Measurements from ENCODE around the gene AQP2.

DNA sequence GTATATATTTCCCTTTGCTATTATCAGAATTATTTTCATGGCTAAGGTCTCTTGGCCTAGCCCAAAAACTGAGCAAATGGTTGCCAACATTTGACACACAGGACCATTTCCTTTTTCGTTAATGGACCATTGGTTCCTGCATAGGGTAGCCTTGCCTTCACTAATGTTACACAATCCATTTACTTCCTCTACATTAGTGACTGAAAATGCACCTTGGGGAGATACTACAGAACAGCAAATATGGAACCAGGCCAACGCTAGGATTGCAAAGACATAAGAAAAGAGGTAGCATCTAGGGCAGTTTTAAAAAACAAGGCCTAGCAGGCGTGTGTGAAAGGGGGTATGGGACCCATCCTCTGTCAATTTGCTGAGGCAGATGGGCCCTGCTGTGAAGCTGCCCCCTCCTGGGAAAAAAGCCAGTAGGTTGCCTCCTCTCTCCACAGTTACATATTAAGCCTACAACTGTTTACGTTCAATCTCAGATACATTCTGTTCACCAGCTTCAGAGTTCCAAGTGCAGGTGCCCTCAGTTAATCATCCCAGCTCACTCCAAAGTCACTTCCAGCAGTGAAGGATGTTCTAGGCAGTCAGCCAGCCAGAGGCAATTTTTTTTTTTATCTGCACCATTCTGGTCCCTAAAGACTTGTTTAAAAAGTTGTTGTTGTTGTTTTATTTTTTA is 37.2 kb downstream of the AQP2 start:
- TF ChIP-seq POLR2AphosphoS5 (IDR thresholded peaks at IDR 0.05) (no peak), POLR2A (IDR thresholded peaks at IDR 0.05) (no peak)
- TF ChIP-seq, protein P1, sequence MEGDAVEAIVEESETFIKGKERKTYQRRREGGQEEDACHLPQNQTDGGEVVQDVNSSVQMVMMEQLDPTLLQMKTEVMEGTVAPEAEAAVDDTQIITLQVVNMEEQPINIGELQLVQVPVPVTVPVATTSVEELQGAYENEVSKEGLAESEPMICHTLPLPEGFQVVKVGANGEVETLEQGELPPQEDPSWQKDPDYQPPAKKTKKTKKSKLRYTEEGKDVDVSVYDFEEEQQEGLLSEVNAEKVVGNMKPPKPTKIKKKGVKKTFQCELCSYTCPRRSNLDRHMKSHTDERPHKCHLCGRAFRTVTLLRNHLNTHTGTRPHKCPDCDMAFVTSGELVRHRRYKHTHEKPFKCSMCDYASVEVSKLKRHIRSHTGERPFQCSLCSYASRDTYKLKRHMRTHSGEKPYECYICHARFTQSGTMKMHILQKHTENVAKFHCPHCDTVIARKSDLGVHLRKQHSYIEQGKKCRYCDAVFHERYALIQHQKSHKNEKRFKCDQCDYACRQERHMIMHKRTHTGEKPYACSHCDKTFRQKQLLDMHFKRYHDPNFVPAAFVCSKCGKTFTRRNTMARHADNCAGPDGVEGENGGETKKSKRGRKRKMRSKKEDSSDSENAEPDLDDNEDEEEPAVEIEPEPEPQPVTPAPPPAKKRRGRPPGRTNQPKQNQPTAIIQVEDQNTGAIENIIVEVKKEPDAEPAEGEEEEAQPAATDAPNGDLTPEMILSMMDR (IDR thresholded peaks at IDR 0.05) = no peak

Data from prostate gland (tissue), 2 donors.